Heart left ventricle (tissue), 13 donors: ENCODE results near the gene PRR5L.

Experiments
- POLR2A ChIP-seq, 2 donors: fragments of 450-650 bp; IDR thresholded peaks; one replicate each; pipeline ENCODE4 v1.6.1; 2017; ENCODE audit warnings: antibody characterized with exemption in 2 of 2, mild to moderate bottlenecking in 2 of 2, moderate library complexity in 2 of 2
- TF ChIP-seq, protein P1 (sequence below), 12 donors: fragments of 200-600 bp; sonication (generic) in 4 of 12; IDR thresholded peaks; one replicate each; pipeline versions ENCODE4 v1.5.0 to v1.8.0; 2018 to 2022; ENCODE audit warnings: antibody characterized with exemption in 12 of 12, mild to moderate bottlenecking in 5 of 12
- donor health status: ischemic (EF 13 %, LVEDD 7.1; RV severe dilation, severe dysfunction).
- donor health status: DM: no; HTN: yes; CAD: no.
- donor health status: DM: no; HTN: no; CAD: no.
- donor health status: ischemic (EF 25% LVEDD 6.9; RV normal size, moderate dysfunction).
- donor health status: ischemic (EF 25% LVEDD 5.7; RV mildly dilated, moderate dysfunction).
- donor health status: ischemic (EF 35%, LVEDD 5.7; RV mildly dilated, moderate dysfunction).
- donor health status: nonischemic (EF 11% LVEDD 7.7; RV severe dilation, severe dysfunction).
- donor health status: DM: yes; HTN: yes; CAD: no.
- donor health status: PGD.
- donor health status: ischemic (EF 29% LVEDD 5.4; RV normal size, mild dysfunction).
- donor health status: nonischemic (EF 23%, LVEDD 6.1; RV moderate dilation, normal function).

DNA sequence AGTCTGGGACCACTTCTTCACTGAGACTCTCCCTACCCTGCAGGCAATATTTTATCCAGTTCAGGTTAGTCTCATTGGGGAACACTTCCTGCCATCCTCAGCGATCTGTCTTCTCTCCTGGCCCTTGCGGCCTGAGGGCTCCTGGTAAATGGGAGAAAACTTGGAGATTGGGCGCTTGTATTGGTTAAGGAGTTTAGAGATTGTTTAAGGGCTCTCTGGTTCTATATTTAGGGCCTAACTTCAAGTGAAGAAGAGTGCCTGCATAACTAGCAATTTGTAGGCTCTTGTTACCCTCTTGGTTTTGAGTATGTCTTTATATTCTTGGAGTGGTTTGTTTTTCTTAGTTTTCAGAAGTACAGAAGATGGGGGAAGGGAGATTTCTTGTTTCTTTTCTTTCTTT, 141.3 kb downstream of the PRR5L start:
- TF ChIP-seq, protein P1, sequence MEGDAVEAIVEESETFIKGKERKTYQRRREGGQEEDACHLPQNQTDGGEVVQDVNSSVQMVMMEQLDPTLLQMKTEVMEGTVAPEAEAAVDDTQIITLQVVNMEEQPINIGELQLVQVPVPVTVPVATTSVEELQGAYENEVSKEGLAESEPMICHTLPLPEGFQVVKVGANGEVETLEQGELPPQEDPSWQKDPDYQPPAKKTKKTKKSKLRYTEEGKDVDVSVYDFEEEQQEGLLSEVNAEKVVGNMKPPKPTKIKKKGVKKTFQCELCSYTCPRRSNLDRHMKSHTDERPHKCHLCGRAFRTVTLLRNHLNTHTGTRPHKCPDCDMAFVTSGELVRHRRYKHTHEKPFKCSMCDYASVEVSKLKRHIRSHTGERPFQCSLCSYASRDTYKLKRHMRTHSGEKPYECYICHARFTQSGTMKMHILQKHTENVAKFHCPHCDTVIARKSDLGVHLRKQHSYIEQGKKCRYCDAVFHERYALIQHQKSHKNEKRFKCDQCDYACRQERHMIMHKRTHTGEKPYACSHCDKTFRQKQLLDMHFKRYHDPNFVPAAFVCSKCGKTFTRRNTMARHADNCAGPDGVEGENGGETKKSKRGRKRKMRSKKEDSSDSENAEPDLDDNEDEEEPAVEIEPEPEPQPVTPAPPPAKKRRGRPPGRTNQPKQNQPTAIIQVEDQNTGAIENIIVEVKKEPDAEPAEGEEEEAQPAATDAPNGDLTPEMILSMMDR (IDR thresholded peaks at IDR 0.05), result no peak
- TF ChIP-seq POLR2A (IDR thresholded peaks at IDR 0.05), result no peak
